ENCODE data around the gene MYO1D. TPM values are rescaled to one million over a fixed set of nuclear protein-coding genes. Genes with fewer than 3 reads are reported as not detected.

The MYO1D gene
- total RNA-seq, 2 donors from 2014 or later: 238 to 382 TPM

DNA sequence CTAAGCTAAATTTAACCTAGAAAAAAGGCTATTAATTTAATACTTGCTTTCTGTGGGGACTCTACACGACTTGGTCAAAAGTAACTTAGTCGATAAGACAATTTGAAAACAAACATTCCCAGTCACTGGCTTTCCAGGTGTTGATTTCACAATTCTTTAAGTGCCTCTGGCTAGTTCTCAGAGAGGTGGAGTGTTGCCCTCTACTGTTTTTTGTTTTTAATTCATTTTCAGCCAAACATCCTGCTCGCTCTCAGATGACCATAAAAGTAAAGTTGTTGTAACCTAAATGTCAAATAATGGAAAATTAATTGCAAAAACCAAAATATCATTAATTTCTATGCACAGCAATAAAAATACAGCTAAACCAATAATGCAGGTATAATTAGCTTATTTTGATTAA is 107.1 kb downstream of the MYO1D start:
- Histone ChIP-seq H3K36me3 (no peaks in the 10 kb centered on the region), H3K27me3 (no peaks in the 10 kb centered on the region), H3K9ac (ENCODE audit: low read depth in 2 of 2, low read length in 2 of 2) (no peak overlapping the region), H3K4me3 (no peak overlapping the region), H3K9me3 (no peaks in the 10 kb centered on the region), H3K27ac (no peak overlapping the region), H3K4me1 (no peaks in the 10 kb centered on the region)
- intact Hi-C loops (cut with DNase I): no loop called here
- DNase-seq: no peak
- TF ChIP-seq, protein P1, sequence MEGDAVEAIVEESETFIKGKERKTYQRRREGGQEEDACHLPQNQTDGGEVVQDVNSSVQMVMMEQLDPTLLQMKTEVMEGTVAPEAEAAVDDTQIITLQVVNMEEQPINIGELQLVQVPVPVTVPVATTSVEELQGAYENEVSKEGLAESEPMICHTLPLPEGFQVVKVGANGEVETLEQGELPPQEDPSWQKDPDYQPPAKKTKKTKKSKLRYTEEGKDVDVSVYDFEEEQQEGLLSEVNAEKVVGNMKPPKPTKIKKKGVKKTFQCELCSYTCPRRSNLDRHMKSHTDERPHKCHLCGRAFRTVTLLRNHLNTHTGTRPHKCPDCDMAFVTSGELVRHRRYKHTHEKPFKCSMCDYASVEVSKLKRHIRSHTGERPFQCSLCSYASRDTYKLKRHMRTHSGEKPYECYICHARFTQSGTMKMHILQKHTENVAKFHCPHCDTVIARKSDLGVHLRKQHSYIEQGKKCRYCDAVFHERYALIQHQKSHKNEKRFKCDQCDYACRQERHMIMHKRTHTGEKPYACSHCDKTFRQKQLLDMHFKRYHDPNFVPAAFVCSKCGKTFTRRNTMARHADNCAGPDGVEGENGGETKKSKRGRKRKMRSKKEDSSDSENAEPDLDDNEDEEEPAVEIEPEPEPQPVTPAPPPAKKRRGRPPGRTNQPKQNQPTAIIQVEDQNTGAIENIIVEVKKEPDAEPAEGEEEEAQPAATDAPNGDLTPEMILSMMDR (IDR thresholded peaks at IDR 0.05): no peak

DNA sequence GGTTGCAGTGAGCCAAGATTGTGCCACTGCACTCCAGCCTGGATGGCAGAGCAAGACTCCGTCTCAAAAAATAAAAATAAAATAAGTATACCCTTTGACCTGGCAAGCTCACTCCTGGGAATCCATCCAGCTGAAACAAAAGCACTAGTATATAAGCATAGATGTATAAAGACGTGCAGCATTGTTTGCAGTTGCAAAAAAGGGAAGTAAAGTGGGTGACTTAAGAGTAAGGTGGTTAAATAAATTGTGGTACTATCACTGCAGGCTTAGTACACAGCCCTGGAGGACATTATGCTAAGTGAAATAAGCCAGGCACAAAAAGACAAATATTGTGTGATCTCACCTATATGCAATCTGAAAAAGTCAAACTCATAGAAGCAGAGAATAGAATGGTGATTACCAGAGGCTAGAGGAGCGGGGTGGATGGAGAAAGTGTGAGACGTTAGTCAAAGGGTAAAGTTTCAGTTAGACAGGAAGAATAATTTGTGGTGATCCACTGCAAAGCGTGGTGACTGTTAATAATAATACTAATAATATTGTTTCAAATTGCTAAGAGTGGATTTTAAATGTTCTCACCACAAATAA is 113.0 kb downstream of the MYO1D start:
- Histone ChIP-seq H3K9me3 (no peaks in the 10 kb centered on the region), H3K4me1 (no peaks in the 10 kb centered on the region), H3K9ac (ENCODE audit: low read depth in 2 of 2, low read length in 2 of 2) (no peak overlapping the region), H3K36me3 (no peaks in the 10 kb centered on the region), H3K27ac (no peak overlapping the region), H3K4me3 (no peak overlapping the region), H3K27me3 (no peaks in the 10 kb centered on the region)
- TF ChIP-seq, protein P1 (IDR thresholded peaks at IDR 0.05): no peak
- DNase-seq: no peak
- intact Hi-C loops (cut with DNase I): no loop called here

DNA sequence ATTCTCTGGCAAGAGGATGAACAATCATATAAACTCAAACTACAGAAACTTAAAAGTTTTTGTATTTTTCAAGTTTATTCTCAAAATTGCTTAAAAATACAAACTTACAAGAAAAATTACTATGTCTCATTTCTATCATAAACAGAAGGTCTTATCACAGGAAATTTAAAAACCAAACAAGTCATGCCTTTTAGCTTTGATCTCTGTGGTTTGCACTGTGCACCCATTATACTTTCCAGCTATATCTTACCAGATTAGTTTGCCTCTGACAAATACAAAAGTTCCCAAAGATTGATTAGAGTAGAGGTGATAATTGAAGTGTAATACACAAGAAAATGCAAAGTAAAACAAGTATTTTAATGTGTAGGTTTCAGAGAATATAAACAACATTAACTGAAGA is 117.4 kb downstream of the MYO1D start:
- no peak overlapping the region for H3K9ac ChIP-seq (ENCODE audit: low read depth in 2 of 2, low read length in 2 of 2)
- intact Hi-C loops (cut with DNase I): loop anchor here (5.0 to 10.0 kb wide), 2 partner anchors 102 to 275 kb away; partner anchors contain the start of gene CDK5R1
- no peaks in the 10 kb centered on the region for H3K36me3 ChIP-seq
- no peaks in the 10 kb centered on the region for H3K27me3 ChIP-seq
- TF ChIP-seq, protein P1 (IDR thresholded peaks at IDR 0.05): no peak
- H3K9me3 ChIP-seq: no peaks in the 10 kb centered on the region
- H3K4me3 ChIP-seq: no peak overlapping the region
- H3K4me1 ChIP-seq: no peaks in the 10 kb centered on the region
- no peak for DNase-seq
- no peak overlapping the region for H3K27ac ChIP-seq

DNA sequence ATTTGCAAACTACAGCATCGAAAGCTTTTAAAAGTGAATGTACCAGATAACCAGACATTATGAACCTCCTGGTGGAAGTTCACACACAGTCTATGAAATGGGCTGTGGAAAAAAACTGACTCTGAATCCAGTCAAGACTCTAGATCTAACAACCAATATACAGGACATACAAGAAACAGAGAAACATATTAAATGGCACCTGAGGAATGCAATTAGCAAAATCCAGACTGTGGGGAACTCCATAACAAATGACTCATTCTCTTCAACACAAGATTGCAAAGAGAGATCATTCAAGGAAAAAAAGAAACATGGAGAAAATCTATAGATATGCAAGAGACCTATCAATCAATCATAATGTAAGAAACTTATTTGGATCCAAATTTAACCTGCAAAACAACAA is 119.0 kb downstream of the MYO1D start:
- DNase-seq: no peak
- Histone ChIP-seq H3K9me3 (no peaks in the 10 kb centered on the region), H3K36me3 (no peaks in the 10 kb centered on the region), H3K4me1 (no peaks in the 10 kb centered on the region), H3K4me3 (no peak overlapping the region), H3K27me3 (no peaks in the 10 kb centered on the region), H3K27ac (no peak overlapping the region), H3K9ac (ENCODE audit: low read depth in 2 of 2, low read length in 2 of 2) (no peak overlapping the region)
- TF ChIP-seq, protein P1 (IDR thresholded peaks at IDR 0.05): no peak
- intact Hi-C loops (cut with DNase I): loop anchor here (5.0 to 10.0 kb wide), 2 partner anchors 101 to 273 kb away; partner anchors contain the start of gene CDK5R1

DNA sequence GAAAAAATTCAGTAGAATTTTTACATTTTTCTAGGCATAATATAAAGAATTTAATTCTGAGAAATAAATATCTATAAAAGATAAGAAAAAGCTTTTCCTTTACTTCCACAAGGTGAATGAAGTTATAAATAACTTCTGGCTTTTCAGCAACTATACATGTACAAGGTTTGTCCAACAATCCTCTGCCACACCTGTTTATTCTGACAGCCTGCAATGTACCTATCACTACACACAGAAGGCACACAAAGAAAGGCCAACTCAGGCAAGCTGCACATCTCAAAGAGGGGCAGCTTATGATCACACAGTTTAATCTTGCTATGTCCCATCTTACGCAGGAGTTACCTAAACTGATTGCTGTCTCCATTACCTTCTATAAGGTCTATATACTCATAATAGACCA is 120.2 kb downstream of the MYO1D start:
- no peaks in the 10 kb centered on the region for H3K27me3 ChIP-seq
- H3K9ac ChIP-seq (ENCODE audit: low read depth in 2 of 2, low read length in 2 of 2): no peak overlapping the region
- TF ChIP-seq, protein P1 (IDR thresholded peaks at IDR 0.05): no peak
- no peak overlapping the region for H3K27ac ChIP-seq
- no peak overlapping the region for H3K4me3 ChIP-seq
- H3K4me1 ChIP-seq: no peaks in the 10 kb centered on the region
- H3K36me3 ChIP-seq: no peaks in the 10 kb centered on the region
- no peak for DNase-seq
- no peaks in the 10 kb centered on the region for H3K9me3 ChIP-seq
- intact Hi-C loops (cut with DNase I): loop anchor here (5.0 to 10.0 kb wide), 2 partner anchors 99 to 272 kb away; partner anchors contain the start of gene CDK5R1
